GM15510 (cell line): ENCODE results near the gene ZNF276.

Experiments used
- POLR2A ChIP-seq: IDR thresholded peaks from 3 replicates; pipeline ENCODE4 v1.6.1; 2011; ENCODE audit warnings: borderline replicate concordance; ENCODE audit not compliant: insufficient read length; ENCODE audit errors: extremely low read depth

Gene ZNF276

DNA sequence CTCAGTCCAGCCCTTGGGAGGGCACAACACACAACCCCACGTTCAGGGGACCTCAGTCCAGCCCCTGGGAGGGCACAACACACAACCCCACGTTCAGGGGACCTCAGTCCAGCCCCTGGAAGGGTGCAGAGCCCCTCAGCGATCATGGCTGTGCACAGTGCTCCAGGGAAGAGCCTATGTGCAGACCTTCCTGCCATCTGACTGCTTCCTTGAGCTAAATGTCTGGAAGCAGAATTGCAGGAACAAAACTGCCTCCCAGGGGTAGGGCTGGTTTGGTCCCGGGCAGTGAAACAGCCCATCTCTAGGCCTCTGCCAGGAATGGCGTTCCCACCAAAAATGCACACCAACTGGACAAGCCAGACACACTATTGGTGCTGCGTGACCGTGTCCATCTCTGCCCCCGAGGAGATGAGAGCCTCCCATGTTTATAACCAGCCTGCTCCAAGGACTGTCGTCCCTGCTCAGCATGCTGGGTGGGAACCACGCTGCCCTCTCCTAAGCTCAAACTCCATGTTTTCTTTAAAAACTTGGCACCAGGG lies 44.0 kb downstream of the ZNF276 start:
- TF ChIP-seq POLR2A = no peak

DNA sequence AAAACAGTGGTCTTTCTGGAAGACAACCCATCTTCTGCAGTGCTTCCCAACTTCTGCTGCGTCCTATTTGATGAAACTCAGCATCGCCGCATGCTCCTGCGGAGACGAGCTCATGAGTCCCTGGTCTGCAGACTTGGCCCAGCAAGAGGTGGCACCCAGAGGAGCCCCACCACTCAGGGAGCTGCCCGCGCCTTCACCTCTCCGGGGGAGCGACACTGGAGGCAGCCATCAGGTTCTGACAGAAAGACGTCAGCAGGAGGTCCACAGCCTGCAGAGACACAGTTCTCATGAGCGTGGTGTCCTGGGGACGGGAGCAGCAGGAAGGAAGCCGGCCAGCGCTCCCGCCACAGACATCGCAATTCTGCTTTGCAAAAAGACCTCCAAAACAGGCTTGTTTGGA lies 49.0 kb downstream of the ZNF276 start:
- TF ChIP-seq POLR2A = no peak

DNA sequence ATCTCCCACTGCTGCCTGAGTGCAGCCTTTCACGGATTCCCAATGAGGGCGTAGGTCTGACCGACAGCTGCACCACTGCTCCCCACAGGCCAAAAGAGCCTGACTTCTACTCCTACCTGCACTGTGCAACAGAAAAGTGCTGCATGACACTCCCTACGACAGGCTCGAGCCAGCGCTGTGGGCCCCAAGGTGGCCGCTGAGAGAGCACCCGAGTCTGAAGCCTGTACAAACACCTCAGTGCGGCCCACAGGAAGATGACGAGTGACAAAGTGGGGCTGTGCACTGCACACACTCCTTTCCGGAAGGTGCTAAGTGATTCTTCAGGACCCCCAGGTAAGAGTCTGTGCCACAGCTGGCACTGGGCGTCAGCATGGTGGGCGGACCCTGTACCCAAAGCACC lies 53.9 kb downstream of the ZNF276 start:
- TF ChIP-seq POLR2A = no peak

- no peak for TF ChIP-seq POLR2A
Measured at GRCh38 chr16:89779231-89779908, 58.0 kb downstream of the ZNF276 start.

GRCh38 chr16:89779909-89780305 lies 58.6 kb downstream of the ZNF276 start:
- no peak for TF ChIP-seq POLR2A

DNA sequence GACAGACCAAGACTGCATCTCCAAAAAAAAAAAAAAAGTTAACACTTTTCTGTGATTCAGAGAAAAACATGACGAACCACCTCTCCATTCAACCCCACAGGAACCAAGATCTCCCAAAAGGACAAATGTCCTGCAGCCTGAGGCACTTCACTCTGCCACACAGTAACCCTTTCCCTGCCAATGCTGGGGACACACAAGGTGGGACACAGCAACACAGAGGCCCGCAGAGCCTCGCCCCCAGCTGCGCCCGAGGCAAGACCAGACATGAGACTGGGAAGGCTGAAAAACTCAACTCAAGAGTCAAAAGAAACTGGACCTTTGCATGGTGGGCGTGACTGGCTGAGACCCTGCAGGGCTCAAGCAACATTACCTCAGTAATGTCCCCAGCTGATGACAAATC lies 61.2 kb downstream of the ZNF276 start:
- no peak for TF ChIP-seq POLR2A

DNA sequence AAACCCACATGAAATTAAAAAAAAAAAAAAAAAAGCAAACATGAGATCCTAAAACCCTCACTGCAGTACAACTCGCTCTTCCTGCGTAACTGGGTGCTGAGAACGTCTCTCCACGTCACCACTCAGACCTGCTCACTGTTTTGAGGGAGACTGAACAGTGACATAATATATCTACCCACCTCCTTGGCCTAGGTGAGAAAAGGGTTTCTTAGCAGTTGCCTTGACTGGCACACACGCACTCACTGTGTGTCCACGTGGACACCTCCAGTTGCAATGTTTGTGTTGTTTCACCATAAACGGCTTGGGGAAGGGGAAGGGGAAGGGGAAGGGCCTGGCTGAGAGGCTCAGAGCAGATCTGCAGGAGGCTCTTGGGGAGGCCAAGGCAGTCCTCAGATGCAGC lies 63.1 kb downstream of the ZNF276 start:
- no peak for TF ChIP-seq POLR2A

DNA sequence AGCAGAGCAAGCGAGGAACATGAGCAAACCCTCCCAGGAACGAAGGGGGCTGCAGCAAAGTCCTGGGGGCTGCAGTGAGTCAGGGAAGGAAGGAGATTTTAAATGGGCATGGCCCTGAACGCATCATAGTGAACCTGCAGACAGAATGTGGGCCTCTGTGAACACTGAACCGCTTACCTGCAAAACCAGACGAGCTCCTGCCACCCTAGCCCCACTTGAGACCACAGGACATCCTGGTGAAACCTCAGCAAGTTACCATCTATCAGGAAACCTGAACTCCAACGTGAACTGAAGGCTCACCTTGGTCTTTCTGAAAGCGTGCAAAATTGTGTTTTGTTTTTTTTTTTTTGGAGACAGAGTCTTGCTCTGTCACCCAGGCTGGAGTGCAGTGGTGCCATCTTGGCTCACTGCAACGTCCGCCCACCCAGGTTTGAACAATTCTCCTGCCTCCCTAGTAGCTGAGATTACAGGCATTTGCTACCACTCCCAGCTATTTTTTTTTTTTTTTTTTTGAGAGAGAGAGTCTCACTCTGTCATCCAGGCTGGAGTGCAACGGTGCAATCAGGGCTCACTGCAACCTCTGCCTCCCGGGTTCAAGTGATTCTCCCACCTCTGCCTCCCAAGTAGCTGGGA lies 64.3 kb downstream of the ZNF276 start:
- TF ChIP-seq POLR2A = no peak

GRCh38 chr16:89786474-89787364 lies 65.4 kb downstream of the ZNF276 start:
- TF ChIP-seq POLR2A = no peak

- no peak for TF ChIP-seq POLR2A
Measured at GRCh38 chr16:89787365-89787805, 66.0 kb downstream of the ZNF276 start.
